SK-N-SH treated with all-trans-retinoic acid at 6 μM for 48 hours (cell line): ENCODE measurements around the gene WNT1.
A peak's percentile ranks its signal among the peaks of the same experiment; 100 is the strongest.

Source experiments
- ATAC-seq: fragments of 200-7000 bp; cut with Tn5 transposase; 3 replicates; pipeline ENCODE4 v1.9.1; 2020; ENCODE audit warnings: mild to moderate bottlenecking, moderate library complexity
- ARNTL ChIP-seq: fragments of 450-650 bp; formaldehyde crosslinking; IDR thresholded peaks from 2 replicates; pipeline ENCODE4 v1.5.0; 2020; ENCODE audit warnings: low read depth, mild to moderate bottlenecking, moderate library complexity, borderline replicate concordance
- BACH2 ChIP-seq: fragments of 250-450 bp; sonication (Bioruptor Pico); IDR thresholded peaks from 2 replicates; pipeline ENCODE4 v1.9.0; 2021; ENCODE audit warnings: mild to moderate bottlenecking, borderline replicate concordance
- CREB5 ChIP-seq: fragments of 250-450 bp; sonication (Bioruptor Pico); IDR thresholded peaks from 2 replicates; pipeline ENCODE4 v1.5.1; 2020; ENCODE audit warnings: low read depth, mild to moderate bottlenecking, moderate library complexity
- ESRRG ChIP-seq: fragments of 250-450 bp; sonication (Bioruptor Pico); IDR thresholded peaks from 2 replicates; pipeline ENCODE4 v1.6.1; 2021; ENCODE audit warnings: mild to moderate bottlenecking
- ISL1 ChIP-seq: fragments of 250-450 bp; sonication (Bioruptor Pico); IDR thresholded peaks from 2 replicates; pipeline ENCODE4 v2.1.2; 2022; ENCODE audit warnings: mild to moderate bottlenecking, moderate library complexity
- RARB ChIP-seq: fragments of 250-450 bp; sonication (Bioruptor Pico); IDR thresholded peaks from 2 replicates; pipeline ENCODE4 v1.8.0; 2021; ENCODE audit warnings: mild to moderate bottlenecking, moderate library complexity
- SNAI2 ChIP-seq: fragments of 250-450 bp; sonication (Bioruptor Pico); IDR thresholded peaks from 2 replicates; pipeline ENCODE4 v1.5.0; 2020; ENCODE audit warnings: mild to moderate bottlenecking, moderate library complexity
- TCF4 ChIP-seq: fragments of 250-450 bp; sonication (Bioruptor Pico); IDR thresholded peaks from 2 replicates; pipeline ENCODE4 v1.8.0; 2021; ENCODE audit warnings: mild to moderate bottlenecking, moderate library complexity, borderline replicate concordance
- TOX ChIP-seq: fragments of 250-450 bp; sonication (Bioruptor Pico); IDR thresholded peaks from 2 replicates; pipeline ENCODE4 v1.8.0; 2021; ENCODE audit warnings: mild to moderate bottlenecking, moderate library complexity, borderline replicate concordance
- ZC3H10 ChIP-seq: fragments of 250-450 bp; sonication (Bioruptor Pico); IDR thresholded peaks from 2 replicates; pipeline ENCODE4 v1.5.1; 2021; ENCODE audit warnings: mild to moderate bottlenecking, moderate library complexity
- ZFP3 ChIP-seq: fragments of 250-450 bp; sonication (Bioruptor Pico); IDR thresholded peaks from 2 replicates; pipeline ENCODE4 v1.5.0; 2020; ENCODE audit warnings: mild to moderate bottlenecking, moderate library complexity
- ZNF565 ChIP-seq: fragments of 450-650 bp; formaldehyde crosslinking; conservative IDR thresholded peaks from 2 replicates; pipeline ENCODE4 v1.5.0; 2020; ENCODE audit warnings: low read depth, mild to moderate bottlenecking, moderate library complexity
- ZNF8 ChIP-seq: fragments of 450-650 bp; formaldehyde crosslinking; IDR thresholded peaks from 2 replicates; pipeline ENCODE4 v1.5.0; 2020; ENCODE audit warnings: mild to moderate bottlenecking, moderate library complexity
- TF ChIP-seq, protein P1 (sequence below): fragments of 250-450 bp; sonication (Bioruptor Pico); IDR thresholded peaks from 2 replicates; pipeline ENCODE4 v1.5.0; 2020; ENCODE audit warnings: mild to moderate bottlenecking, moderate library complexity
- TF ChIP-seq, protein P2 (sequence below): fragments of 250-450 bp; sonication (Bioruptor Pico); IDR thresholded peaks from 2 replicates; pipeline ENCODE4 v1.8.0; 2021; ENCODE audit warnings: low read depth, mild to moderate bottlenecking, moderate library complexity, borderline replicate concordance
- TF ChIP-seq, protein P3 (sequence below): fragments of 250-450 bp; sonication (Bioruptor Pico); IDR thresholded peaks from 2 replicates; pipeline ENCODE4 v1.8.0; 2020; ENCODE audit warnings: mild to moderate bottlenecking, moderate library complexity, borderline replicate concordance

Gene WNT1

DNA sequence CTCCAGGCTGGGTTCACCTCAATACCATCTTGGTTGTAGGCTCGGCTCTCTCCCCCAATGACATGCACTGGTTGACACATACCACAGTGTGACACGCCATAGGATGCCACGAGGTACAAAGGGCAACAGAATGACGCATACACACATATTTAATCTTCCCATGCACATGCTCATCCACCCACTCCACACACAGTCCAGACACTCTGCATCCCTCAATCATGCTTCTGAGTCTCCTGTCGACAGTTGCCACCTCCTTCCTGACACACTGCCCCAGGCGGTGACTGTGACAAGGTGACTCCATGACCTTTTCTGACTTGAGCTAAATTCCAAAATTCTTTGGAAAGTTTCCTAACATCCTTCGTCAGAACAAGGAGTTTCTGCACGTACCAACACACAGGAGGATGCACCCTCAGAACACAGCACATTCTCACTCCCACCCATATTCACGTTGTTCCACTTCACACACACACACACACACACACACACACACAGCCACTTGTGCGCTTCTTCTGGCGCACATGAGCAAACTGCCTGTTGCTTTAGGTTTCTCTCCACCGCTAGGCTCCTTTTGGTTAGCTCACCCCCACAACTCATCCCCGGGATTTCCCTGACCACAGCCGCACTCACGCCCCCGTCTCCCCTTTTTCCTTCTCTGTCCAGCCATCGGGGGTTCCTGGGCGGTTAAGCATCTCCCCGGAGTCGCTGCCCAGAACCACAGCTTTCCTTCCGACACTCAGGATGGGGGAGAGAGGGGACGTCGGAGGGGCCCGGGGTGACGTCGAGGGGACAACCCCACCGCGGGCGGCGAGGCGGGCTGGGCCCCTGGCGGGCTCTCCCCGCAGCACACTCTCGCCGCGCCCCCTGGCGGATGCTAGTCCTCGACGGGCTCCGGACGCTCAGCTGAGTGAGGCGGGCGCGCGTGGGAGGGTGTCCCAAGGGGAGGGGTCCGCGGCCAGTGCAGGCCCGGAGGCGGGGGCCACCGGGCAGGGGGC is 536 bp upstream of the WNT1 start:
- ATAC-seq: peak; percentile 77
- TF ChIP-seq SNAI2 (CRISPR knock-in tag) (no peak), TOX (CRISPR knock-in tag) (no peak), ZFP3 (CRISPR knock-in tag) (no peak), BACH2 (CRISPR knock-in tag) (no peak)
- TF ChIP-seq, protein P1, sequence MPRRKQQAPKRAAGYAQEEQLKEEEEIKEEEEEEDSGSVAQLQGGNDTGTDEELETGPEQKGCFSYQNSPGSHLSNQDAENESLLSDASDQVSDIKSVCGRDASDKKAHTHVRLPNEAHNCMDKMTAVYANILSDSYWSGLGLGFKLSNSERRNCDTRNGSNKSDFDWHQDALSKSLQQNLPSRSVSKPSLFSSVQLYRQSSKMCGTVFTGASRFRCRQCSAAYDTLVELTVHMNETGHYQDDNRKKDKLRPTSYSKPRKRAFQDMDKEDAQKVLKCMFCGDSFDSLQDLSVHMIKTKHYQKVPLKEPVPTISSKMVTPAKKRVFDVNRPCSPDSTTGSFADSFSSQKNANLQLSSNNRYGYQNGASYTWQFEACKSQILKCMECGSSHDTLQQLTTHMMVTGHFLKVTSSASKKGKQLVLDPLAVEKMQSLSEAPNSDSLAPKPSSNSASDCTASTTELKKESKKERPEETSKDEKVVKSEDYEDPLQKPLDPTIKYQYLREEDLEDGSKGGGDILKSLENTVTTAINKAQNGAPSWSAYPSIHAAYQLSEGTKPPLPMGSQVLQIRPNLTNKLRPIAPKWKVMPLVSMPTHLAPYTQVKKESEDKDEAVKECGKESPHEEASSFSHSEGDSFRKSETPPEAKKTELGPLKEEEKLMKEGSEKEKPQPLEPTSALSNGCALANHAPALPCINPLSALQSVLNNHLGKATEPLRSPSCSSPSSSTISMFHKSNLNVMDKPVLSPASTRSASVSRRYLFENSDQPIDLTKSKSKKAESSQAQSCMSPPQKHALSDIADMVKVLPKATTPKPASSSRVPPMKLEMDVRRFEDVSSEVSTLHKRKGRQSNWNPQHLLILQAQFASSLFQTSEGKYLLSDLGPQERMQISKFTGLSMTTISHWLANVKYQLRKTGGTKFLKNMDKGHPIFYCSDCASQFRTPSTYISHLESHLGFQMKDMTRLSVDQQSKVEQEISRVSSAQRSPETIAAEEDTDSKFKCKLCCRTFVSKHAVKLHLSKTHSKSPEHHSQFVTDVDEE (CRISPR knock-in tag): no peak
- TF ChIP-seq, all 23 proteins: peak for 0

GRCh38 chr12:48978741-48979601 is 849 bp downstream of the WNT1 start:
- TF ChIP-seq ISL1 (CRISPR knock-in tag) (no peak), ZFP3 (CRISPR knock-in tag) (no peak), TOX (CRISPR knock-in tag) (no peak), CREB5 (CRISPR knock-in tag) (no peak), ZC3H10 (CRISPR knock-in tag) (no peak), RARB (CRISPR knock-in tag) (no peak), ESRRG (CRISPR knock-in tag) (no peak)
- TF ChIP-seq, protein P2, sequence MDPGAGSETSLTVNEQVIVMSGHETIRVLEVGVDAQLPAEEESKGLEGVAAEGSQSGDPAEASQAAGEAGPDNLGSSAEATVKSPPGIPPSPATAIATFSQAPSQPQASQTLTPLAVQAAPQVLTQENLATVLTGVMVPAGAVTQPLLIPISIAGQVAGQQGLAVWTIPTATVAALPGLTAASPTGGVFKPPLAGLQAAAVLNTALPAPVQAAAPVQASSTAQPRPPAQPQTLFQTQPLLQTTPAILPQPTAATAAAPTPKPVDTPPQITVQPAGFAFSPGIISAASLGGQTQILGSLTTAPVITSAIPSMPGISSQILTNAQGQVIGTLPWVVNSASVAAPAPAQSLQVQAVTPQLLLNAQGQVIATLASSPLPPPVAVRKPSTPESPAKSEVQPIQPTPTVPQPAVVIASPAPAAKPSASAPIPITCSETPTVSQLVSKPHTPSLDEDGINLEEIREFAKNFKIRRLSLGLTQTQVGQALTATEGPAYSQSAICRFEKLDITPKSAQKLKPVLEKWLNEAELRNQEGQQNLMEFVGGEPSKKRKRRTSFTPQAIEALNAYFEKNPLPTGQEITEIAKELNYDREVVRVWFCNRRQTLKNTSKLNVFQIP (CRISPR knock-in tag): no peak
- peak; percentile 12 for ATAC-seq

DNA sequence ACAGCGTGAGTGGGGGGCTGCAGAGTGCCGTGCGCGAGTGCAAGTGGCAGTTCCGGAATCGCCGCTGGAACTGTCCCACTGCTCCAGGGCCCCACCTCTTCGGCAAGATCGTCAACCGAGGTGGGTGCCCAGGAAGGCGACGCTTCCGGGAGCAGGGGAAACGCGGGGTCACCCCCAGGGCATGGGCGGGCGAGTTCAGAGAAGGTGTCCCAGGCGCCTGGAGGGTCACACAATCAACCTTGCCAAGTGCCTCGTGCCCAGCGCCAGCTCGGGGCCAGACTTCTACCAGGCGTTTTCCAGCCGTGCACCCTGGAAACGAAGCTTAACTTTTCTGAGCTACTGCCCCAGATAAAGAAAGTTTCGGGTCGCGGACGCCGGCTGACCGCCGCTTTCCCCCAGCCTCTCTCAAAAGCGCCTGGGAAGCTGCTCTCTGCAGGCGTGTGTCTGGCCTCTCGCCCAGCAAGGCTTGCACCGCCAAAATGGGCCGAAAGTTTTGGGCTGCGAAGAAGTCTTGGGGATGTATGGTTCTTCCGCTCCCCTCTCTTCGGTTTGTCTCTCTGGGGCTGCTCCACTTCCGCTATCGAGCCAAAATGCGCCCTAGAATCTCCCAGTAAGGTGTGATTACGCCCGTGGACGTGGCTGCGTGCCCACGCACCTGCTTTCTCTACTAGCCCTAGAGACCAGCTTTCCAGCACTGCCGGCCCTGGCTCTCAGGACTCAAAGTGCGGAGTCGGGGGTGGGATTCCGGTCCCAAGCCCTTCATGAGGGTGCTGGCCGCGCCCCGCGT is 1.7 kb downstream of the WNT1 start:
- peak; percentile 6; the same call in 2 of the 3 replicates for ATAC-seq
- TF ChIP-seq ZNF565 (CRISPR knock-in tag) (no peak), TCF4 (CRISPR knock-in tag) (no peak), ZNF8 (no peak), ARNTL (CRISPR knock-in tag) (no peak), CREB5 (CRISPR knock-in tag) (no peak), RARB (CRISPR knock-in tag) (no peak), ZFP3 (CRISPR knock-in tag) (no peak), ISL1 (CRISPR knock-in tag) (no peak)
- TF ChIP-seq, protein P2 (CRISPR knock-in tag): no peak
- TF ChIP-seq, protein P3, sequence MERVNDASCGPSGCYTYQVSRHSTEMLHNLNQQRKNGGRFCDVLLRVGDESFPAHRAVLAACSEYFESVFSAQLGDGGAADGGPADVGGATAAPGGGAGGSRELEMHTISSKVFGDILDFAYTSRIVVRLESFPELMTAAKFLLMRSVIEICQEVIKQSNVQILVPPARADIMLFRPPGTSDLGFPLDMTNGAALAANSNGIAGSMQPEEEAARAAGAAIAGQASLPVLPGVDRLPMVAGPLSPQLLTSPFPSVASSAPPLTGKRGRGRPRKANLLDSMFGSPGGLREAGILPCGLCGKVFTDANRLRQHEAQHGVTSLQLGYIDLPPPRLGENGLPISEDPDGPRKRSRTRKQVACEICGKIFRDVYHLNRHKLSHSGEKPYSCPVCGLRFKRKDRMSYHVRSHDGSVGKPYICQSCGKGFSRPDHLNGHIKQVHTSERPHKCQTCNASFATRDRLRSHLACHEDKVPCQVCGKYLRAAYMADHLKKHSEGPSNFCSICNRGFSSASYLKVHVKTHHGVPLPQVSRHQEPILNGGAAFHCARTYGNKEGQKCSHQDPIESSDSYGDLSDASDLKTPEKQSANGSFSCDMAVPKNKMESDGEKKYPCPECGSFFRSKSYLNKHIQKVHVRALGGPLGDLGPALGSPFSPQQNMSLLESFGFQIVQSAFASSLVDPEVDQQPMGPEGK (CRISPR knock-in tag): no peak
